ENCODE measurements around the gene ATP8B3.

DNA sequence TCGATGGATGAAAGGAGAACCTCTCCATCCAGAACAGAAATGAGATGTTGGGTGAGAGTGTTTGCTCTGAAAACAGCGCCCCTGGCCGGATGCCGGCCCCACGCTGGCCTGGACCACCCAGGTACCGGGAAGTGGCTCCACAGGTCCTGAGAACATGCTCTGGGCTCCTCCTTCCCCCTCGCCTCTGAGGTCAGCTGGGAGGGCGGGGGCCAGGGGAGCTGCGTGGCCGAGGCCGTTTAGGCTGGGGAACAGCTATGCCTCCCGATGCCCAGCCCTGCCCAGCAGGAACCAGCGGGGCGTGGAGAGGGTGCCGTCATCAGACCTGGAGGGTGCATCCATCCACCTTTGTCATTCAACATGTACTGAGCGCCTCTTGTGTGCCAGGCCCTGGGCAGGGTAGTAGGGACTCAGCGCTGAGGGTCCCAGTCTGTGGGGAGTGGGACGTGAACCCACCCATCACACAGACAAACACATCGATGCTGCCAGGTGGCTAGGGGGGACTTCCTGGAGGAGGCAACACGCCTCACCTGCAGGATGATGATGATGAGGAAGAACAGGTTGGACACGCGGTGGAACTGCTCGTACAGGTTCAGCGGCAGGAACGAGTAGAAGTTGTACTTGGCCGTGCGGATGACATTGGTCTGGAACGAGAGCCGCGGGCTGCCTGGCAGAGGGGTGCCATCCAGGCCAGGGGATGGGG is 4.2 kb downstream of the ATP8B3 start:
- TF ChIP-seq, protein P1, sequence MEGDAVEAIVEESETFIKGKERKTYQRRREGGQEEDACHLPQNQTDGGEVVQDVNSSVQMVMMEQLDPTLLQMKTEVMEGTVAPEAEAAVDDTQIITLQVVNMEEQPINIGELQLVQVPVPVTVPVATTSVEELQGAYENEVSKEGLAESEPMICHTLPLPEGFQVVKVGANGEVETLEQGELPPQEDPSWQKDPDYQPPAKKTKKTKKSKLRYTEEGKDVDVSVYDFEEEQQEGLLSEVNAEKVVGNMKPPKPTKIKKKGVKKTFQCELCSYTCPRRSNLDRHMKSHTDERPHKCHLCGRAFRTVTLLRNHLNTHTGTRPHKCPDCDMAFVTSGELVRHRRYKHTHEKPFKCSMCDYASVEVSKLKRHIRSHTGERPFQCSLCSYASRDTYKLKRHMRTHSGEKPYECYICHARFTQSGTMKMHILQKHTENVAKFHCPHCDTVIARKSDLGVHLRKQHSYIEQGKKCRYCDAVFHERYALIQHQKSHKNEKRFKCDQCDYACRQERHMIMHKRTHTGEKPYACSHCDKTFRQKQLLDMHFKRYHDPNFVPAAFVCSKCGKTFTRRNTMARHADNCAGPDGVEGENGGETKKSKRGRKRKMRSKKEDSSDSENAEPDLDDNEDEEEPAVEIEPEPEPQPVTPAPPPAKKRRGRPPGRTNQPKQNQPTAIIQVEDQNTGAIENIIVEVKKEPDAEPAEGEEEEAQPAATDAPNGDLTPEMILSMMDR (IDR thresholded peaks at IDR 0.05), result no peak
- no peak for TF ChIP-seq POLR2A (IDR thresholded peaks at IDR 0.05)

Measured in Peyer's patch (tissue), 4 donors.